ENCODE results near the gene LCNL1. TPM values are rescaled to one million over a fixed set of nuclear protein-coding genes. Genes with fewer than 3 reads are reported as not detected.
A peak's percentile ranks its signal among the peaks of the same experiment; 100 is the strongest.

Gene LCNL1
- total RNA-seq, 1 donor from 2014 or later, result 1.9 TPM

- peak; percentile 14 to 27 for ATAC-seq
- intact Hi-C loops (cut with DNase I), result no loop called here
- Histone ChIP-seq H3K27ac (no peak overlapping the region), H3K9me3 (no peaks in the 10 kb centered on the region), H3K4me3 (no peak overlapping the region), H3K4me1 (no peaks in the 10 kb centered on the region), H3K36me3 (no peaks in the 10 kb centered on the region), H3K27me3 (ENCODE audit: low read depth) (no peaks in the 10 kb centered on the region)
- no peak for DNase-seq
- TF ChIP-seq, protein P1, sequence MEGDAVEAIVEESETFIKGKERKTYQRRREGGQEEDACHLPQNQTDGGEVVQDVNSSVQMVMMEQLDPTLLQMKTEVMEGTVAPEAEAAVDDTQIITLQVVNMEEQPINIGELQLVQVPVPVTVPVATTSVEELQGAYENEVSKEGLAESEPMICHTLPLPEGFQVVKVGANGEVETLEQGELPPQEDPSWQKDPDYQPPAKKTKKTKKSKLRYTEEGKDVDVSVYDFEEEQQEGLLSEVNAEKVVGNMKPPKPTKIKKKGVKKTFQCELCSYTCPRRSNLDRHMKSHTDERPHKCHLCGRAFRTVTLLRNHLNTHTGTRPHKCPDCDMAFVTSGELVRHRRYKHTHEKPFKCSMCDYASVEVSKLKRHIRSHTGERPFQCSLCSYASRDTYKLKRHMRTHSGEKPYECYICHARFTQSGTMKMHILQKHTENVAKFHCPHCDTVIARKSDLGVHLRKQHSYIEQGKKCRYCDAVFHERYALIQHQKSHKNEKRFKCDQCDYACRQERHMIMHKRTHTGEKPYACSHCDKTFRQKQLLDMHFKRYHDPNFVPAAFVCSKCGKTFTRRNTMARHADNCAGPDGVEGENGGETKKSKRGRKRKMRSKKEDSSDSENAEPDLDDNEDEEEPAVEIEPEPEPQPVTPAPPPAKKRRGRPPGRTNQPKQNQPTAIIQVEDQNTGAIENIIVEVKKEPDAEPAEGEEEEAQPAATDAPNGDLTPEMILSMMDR (IDR thresholded peaks at IDR 0.05), result no peak
These were observed 22.4 kb upstream of the LCNL1 start for GRCh38 chr9:136960212-136960937.

DNA sequence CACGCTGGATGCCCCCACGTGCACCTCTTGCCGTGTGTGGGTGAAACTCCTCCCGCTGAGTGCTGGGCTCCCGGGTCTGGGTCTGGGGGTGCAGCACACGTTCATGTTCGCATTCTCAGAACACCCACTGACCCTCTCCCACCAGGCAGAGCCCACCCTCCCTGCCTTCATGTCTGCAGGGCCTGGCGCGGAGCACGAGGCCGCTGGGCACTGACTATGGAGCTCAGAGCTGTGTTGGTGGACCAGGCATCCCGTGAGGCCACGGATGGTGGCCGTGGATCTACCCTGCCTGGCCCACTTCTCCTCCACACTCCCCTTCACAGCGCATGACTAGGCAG lies 21.9 kb upstream of the LCNL1 start:
- intact Hi-C loops (cut with DNase I), result no loop called here
- H3K27ac ChIP-seq, result no peak overlapping the region
- H3K27me3 ChIP-seq (ENCODE audit: low read depth), result no peaks in the 10 kb centered on the region
- no peaks in the 10 kb centered on the region for H3K9me3 ChIP-seq
- TF ChIP-seq, protein P1 (IDR thresholded peaks at IDR 0.05), result no peak
- ATAC-seq, result no peak
- no peak for DNase-seq
- no peaks in the 10 kb centered on the region for H3K36me3 ChIP-seq
- H3K4me1 ChIP-seq, result peaks cover 2% of the 10 kb centered on the region
- no peak overlapping the region for H3K4me3 ChIP-seq

DNA sequence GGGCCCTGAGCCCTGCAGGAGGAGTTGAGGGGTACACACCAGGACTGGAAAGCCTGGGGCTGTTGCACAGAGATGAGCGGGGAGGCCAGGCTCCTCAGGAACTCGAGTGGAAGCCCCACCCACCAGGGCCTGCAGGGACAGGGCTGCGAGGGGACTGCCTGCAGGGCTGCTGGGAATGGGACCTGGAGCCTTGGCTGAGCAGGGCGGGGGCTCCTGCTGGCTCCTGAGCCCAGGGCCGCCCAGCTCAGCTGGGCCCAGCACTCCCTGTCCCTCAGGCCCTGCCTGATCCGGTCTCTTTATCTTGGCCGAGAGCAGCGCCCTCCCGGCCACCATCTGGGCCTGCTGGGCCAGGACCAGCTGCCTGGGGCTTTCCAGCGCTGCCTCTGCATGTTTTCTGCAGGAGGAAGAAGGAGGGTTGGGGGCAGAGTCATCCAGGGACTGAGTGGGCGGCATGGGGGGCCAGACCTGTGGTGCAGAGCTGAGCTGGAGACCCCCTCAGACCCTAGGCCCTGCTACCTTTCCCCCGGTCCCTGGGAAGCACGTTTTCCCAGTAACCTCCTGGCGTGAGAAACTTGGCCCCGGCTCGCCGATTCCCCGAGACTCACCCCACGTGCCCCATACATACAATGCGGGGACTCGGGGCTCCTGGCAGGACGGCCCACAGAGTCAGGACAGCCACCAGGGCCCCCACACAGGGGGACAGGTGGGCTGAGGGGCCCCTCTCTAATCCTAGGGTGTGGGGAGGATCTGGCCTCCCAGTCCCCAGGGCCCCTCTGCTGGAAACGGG lies 21.3 kb upstream of the LCNL1 start:
- Histone ChIP-seq H3K4me3 (no peak overlapping the region), H3K27ac (no peak overlapping the region), H3K4me1 (peaks cover 8% of the 10 kb centered on the region), H3K27me3 (ENCODE audit: low read depth) (no peaks in the 10 kb centered on the region), H3K9me3 (no peaks in the 10 kb centered on the region), H3K36me3 (no peaks in the 10 kb centered on the region)
- DNase-seq (no peak), ATAC-seq (peak; percentile 10 to 48)
- intact Hi-C loops (cut with DNase I), result no loop called here
- TF ChIP-seq, protein P1 (IDR thresholded peaks at IDR 0.05), result no peak

DNA sequence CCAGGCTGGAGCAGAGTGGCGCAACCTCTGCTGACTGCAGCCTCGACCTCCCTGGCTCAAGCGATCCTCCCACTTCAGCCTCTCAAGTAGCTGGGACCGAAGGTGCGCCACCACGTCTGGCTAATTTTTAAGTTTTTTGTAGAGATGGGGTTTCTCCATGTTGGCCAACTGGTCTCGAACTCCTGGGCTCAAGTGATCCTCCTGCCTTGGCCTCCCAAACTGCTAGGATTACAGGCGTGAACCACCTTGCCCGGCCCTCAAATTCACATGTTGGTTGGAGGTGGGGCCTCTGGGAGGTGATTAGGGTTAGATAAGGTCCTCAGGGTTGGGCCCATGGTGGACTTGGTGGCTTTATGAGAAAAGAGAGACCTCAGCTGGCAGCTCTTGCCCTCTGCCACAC lies 20.6 kb upstream of the LCNL1 start:
- Histone ChIP-seq H3K4me3 (no peak overlapping the region), H3K4me1 (peaks cover 8% of the 10 kb centered on the region), H3K27ac (no peak overlapping the region), H3K27me3 (ENCODE audit: low read depth) (no peaks in the 10 kb centered on the region), H3K36me3 (no peaks in the 10 kb centered on the region), H3K9me3 (no peaks in the 10 kb centered on the region)
- intact Hi-C loops (cut with DNase I), result no loop called here
- DNase-seq (no peak), ATAC-seq (no peak)
- TF ChIP-seq, protein P1 (IDR thresholded peaks at IDR 0.05), result no peak

DNA sequence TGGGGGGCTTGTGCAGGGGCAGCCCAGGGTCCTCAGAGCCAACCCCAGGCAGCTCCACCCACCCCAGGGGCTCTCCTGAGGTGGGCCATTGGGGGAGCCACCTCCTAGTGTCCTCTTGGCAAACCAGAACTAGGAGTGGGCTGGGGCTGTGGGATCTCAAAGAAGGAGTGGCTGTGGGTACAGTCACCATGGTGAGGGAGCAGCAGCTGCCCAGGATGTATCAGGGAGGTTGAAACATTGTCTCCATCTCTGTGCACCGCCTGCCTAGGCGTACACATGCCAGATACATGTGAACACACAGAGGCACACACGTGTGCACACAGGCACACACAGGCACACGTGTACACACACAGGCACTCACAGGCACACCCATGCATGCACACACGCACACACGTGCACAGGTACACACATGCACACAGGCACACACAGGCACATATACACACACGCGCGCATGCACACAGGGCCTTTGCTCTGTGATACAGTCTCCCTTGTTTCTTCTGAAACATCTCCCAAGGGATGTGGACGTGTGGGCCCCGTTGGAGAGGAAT lies 20.0 kb upstream of the LCNL1 start:
- no peaks in the 10 kb centered on the region for H3K36me3 ChIP-seq
- TF ChIP-seq, protein P1 (IDR thresholded peaks at IDR 0.05), result no peak
- no peaks in the 10 kb centered on the region for H3K27me3 ChIP-seq (ENCODE audit: low read depth)
- ATAC-seq, result no peak
- no peak overlapping the region for H3K27ac ChIP-seq
- intact Hi-C loops (cut with DNase I), result no loop called here
- H3K4me1 ChIP-seq, result peaks cover 8% of the 10 kb centered on the region
- no peak overlapping the region for H3K4me3 ChIP-seq
- H3K9me3 ChIP-seq, result no peaks in the 10 kb centered on the region
- DNase-seq, result no peak

Data from lower lobe of right lung (tissue), 2 donors.